ENCODE results near the gene BST1. TPM values are rescaled to one million over a fixed set of nuclear protein-coding genes. Genes with fewer than 3 reads are reported as not detected.
"Not testable (repeated sequence)": the region's sequence is repeated elsewhere in the genome, so short reads cannot be mapped to it uniquely, and the experiment has no call there.

Gene BST1
- total RNA-seq, 2 donors from 2014 or later: 8.7 to 11.0 TPM

DNA sequence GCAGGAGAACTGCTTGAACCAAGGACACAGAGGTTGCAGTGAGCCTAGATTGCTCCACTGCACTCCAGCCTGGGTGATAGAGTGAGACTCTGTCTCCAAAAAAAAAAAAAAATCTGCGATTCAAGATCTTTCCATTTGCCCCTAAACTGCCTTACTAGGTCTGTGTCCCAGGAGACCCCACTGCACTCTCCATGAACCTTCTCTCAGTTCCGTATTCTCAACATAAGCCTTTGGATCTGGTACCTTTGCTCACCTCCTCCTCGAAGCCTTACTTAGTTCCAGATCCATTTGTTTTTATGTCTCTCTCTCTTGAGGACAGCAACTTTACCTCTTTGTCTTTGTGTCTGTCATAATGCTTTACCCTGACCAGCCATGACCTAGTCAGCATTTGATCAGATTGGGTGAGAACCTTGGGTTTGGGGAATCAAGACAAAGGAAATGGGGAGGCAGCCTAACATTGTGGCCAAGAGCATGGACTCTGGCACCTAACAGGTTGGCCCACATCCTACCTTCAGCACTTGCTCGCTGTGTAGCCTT is 33.7 kb downstream of the BST1 start:
- no peak for DNase-seq
- intact Hi-C loops (cut with DNase I): no loop called here
- no peak for ATAC-seq

DNA sequence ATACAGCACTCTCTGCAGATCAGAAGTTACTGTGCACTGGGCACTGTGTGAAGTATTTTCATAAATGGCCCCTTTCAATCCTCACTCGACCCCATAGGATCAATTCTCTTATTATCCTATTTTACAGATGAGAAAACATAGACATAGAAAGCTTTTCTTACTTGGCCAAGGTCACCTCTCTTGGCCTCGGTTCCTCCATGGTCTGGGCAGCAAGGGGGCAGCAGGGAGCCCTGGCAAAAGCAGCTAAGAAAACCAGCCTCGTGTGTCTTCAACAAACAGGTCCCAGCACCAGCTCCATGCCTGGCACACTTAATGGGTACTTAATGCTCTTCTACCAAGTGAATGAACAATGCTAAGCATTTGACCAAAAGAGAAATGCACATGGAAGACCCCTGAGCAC is 34.4 kb downstream of the BST1 start:
- intact Hi-C loops (cut with DNase I): no loop called here

DNA sequence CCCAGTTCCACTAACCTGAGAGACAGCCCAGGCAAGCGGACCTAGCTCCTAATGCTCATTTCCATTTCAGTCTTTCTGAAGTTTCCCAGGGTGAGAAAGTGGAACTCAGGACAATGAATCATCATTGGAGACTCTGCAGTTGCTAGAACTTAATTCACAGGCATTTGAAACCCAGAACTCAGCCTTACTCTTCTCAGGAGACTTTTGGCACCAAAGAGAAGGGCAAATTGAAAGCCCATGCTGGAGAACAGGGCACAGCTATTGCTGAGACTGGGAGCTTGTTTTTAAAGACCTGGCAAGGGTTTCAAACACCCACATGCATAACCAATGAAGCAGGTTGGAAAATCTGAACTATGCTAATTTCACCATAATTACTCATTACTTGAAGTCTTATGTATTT is 36.0 kb downstream of the BST1 start:
- ATAC-seq: no peak
- intact Hi-C loops (cut with DNase I): no loop called here

More for the DNA sequence above, 34.4 kb downstream of the BST1 start:
- no peak for ATAC-seq
- no peak for DNase-seq

DNA sequence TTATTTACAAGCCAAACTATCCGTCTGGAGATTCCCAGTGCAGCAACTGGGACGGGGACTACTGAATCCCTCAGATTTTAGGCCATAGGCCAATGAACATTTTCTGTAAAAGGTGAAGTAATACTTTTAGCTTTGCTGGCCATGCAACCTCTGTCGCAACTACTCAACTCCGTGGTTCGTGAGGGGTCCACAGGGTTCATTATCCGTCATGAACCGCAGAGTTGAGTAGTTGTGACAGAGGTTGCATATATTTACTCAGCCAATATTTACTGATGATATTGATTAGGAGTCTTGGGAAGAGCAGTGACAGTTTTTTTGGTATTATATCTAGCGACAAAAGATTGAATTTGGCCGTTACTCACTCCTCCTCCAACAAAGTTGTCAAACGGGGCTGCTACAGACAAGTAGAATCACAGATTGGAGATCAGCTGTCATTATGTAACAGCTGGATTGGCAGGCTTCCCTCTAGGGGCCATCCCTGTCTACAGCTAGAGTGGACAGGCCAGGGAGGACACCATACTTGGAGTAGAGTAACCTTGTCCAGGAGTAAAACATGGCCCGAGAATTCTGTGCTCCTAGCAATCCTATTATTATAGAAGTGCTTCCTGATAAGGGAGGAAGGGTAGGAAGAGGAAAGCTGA is 38.0 kb downstream of the BST1 start:
- ATAC-seq: no peak
- no peak for DNase-seq
- intact Hi-C loops (cut with DNase I): no loop called here

More for the DNA sequence above, 36.0 kb downstream of the BST1 start:
- DNase-seq: no peak

DNA sequence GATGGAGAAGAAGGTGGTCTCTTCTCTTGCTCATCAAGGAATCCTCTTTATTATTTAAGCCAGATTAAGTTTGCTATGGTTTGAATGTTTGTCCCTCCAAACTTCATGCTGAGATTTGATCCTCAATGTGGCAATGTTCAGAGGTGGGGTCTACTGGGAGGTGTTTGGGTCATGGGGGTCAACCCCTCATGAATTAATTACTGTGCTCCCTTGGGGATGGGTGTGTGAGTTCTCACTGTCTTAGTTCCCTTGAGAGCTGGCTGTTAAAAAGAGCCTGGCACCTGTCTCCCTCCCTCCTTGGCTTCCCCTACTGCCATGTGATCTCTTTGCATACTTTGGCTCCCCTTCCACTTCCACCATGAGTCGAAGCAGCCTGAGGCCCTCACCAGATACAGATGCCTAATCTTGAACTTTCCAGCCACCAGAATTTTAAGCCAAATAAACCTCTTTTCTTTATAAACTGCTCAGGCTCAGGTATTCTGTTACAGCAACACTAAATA is 39.3 kb downstream of the BST1 start:
- ATAC-seq (no peak), DNase-seq (no peak)
- intact Hi-C loops (cut with DNase I): no loop called here

DNA sequence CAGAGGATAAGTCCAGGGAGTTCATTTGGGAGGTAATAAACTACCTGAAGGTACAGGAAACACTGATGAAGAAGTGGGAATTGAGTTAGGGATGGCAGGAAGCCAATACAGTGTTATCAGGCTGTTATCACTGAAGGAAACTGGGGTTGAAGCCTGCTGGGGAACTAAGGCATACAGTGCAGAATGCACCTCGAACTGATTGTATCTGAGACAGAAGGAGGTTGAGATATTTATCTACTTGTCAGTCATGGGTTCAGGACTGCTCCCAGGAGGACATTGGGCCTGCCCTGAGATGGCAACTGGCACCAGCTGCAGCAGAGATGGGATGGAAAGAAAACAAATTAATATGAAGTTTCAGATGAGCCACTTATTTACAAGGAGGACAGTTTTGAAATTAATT is 39.8 kb downstream of the BST1 start:
- ATAC-seq (no peak), DNase-seq (no peak)
- intact Hi-C loops (cut with DNase I): no loop called here

DNA sequence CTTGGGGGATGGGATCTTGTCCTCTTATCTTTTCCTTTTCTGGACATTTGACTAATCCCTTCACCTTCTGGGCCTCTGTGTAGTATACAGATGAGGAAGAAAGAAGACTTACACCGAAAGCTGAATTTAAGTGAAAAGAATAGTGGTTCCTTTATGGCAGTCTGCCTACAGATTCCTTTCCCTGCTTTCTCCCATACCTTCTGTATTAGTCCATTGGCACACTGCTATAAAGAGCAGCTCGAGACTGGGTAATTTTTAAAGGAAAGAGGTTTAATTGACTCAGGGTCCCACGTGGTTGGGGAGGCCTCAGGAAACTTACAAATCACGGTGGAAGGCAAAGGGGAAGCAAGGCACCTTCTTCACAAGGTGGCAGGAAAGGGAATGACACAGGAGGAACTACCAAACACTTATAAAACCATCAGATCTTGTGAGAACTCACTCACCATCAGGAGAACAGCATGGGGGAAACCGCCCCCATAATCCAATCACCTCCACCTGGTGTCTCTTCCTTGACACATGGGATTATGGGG is 41.2 kb downstream of the BST1 start:
- ATAC-seq (no peak), DNase-seq (no peak)
- intact Hi-C loops (cut with DNase I): no loop called here

DNA sequence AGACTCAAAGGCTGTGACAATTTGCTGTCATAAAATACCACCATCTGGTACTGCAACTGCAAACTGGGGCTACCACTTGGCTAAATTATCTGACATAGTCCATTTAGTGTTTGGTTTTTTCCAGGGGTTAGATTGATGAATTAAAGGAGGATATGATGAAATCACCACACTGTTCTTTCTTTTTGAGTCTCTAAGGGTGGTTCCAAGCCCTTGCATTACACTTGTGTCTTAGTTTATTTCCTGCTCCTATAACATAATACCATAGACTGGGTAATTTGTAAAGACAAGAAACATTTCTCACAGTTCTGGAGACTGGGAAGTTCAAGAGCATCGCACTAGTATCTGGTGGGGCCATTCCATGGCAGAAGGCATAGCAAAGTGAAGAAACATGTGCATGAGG is 43.2 kb downstream of the BST1 start:
- intact Hi-C loops (cut with DNase I): no loop called here
- DNase-seq (no peak), ATAC-seq (no peak)

DNA sequence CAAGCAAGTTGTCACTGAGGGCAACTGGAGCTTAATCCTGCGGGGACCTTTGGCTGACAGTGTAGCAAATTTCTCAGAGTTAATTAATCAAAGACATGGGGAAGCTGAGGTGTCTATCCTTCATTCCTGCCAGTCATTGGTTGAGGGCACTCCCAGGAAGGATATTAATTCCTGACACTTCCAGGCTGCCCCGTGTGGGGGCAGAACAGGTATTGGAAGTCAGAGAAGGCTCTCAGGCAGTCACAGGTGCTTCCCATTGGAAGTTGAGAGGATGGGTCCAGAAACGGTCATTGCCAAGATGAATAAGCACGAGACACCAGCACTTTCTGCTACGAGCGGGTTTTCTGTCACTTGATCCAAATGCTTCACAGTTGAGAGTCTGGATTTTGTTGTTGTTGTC is 46.1 kb downstream of the BST1 start:
- ATAC-seq (no peak), DNase-seq (no peak)
- intact Hi-C loops (cut with DNase I): no loop called here

DNA sequence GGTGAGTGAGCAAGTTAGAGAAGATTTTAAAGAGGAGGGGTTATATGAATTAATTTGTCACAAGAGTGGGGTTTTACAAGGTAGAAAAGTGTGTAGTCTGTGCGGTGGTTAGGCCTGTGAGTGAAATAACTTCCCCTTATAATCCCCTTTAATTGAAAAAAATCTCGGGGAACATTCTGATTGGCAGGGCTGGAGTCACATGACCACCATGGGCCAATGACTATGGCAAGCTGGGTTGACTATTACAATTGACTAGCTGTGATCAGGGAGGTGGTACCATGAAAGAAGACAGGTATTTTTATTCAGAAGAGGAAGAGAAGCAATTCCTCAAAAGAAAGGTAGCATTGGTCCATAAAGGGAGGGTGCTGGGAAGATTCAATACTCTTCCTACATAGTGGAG is 48.3 kb downstream of the BST1 start:
- ATAC-seq (no peak), DNase-seq (no peak)
- intact Hi-C loops (cut with DNase I): no loop called here

DNA sequence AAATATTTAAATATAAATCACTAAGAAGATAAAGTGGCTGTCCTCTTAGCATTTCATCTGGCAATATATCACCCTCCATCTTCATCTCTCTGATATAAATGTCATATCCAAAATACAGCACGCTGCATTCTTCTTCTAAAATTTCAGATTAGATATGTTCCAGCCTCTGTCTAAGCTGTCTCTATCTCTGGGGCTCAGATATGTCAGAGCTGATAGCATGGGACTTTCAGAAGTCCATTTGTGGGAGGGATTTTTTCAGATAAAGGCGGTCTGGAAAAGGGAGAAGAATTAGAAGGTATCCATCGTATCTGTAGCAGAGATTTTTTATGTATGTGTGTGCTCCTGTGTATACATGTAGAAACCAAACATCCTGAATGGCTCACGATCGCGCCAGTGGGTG is 50.2 kb downstream of the BST1 start:
- intact Hi-C loops (cut with DNase I): no loop called here
- no peak for DNase-seq
- no peak for ATAC-seq

DNA sequence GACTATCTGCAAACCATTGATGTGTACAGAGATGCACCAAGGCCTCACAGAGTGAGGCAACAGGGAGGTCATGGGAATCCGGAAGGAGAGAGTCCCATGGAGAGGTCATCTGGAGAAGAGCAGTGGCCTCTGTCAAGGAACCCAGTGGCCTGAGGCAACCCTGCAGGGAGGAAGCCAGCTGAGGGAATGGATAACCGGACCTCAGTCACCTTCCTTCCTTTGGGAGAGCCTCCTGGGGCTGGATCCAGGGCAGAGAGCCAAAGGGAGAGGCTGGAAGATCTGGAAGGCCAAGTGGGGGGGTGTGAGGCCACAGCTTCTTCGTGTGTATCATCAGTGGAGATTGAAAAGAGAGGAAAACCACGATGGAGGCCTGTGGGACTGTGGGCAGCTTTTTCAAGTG is 50.9 kb downstream of the BST1 start:
- DNase-seq (peak; percentile 72), ATAC-seq (peak; percentile 75 to 92)
- intact Hi-C loops (cut with DNase I): no loop called here

DNA sequence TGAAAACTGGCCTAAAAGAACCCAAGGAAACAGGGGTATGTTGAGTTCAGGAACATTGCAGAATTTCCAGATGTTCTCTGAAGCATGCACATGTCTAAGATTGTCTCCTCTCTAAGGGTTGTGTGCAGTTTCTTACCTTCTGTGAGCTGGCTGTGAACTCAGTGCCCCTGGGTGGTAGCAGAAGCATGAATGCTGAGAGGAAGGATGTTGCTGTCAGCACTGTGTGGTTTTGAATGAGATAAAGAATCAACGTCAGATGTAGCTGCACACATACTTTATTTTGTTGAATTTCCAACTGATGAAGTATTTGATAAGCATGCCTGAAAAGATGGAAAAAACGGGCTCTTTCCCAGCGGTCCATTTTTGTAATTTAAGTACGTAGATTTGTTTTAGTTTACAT is 51.5 kb downstream of the BST1 start:
- intact Hi-C loops (cut with DNase I): no loop called here
- DNase-seq (no peak), ATAC-seq (peak in 1 of 2 donors; percentile 50)

DNA sequence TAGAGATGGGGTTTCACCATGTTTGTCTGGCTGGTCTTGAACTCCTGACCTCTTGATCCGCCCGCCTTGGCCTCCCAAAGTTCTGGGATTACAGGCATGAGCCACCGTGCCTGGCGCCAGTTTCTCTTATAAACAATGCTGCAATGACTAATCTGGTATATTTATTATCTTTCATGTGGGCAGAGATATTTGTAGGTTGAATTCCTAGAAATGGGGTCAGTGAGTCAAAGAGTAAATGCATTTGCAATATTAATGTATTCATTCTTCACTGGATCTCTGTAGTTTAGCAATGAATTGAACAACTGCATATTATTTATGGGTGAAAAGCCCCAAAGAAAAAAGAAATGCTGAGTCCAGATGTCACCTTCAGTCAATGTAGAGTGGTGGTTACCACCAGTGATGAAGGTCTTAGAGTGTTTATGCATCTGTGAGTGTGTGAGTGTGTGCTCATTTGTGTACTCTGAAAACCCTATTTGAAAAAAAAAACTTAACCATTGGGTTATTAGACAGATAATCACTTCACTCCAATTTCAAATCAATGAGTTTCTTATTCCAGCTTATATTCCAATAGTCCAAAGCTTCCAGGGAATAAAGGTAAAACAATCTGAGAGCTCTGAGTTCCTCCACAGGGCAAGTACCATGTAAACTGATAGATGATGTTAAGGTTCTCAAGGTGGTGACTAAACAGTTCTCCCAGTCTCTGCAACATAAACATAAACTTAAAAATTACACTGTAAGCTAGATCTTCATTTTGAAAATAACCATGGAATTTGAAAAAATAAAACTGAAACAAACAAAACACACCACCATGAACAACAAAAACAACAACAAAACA is 52.7 kb downstream of the BST1 start:
- DNase-seq (no peak), ATAC-seq (no peak)
- intact Hi-C loops (cut with DNase I): no loop called here

DNA sequence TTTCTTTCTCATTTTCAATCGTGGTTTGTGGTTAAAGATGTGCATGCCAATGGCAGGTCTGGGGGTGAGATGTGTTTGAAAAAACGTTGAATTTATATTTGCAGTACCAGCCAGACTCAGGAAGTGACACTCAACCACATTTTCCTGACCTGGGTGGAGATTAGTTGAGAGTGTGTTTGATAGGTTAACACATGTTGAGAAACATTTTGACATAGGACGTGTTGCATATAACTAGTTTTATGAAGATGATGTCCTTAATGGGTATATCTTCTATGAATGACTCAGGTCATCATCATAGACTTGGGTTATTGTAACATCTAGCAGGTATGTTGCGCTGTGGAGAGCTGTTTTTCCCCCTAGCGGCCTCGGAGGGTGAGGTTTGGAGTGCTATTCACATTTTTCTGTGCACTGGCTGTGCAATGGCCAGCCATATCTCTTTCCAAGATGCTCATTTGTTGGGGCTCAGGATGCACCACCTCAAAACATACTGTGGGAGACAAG is 53.5 kb downstream of the BST1 start:
- intact Hi-C loops (cut with DNase I): no loop called here
- no peak for DNase-seq

DNA sequence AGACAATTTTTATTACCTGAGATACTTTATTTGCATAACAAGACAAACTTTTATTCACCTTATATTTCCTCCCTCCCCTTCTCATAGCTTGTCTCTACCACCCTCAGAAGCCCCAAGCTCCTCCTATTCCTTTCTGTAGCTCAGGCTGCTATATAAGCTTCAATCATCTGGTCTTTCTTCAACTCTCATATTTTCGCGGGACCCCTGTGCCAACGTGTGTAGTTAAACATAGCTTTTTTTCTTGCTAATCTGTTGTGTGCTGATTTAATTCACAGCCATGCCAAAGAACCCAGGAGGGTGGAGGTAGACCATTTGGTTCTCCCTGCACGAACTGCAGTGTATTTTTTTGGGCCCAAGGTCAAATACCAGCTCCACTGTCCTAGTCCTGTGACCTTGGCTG is 54.2 kb downstream of the BST1 start:
- DNase-seq (no peak), ATAC-seq (no peak)
- intact Hi-C loops (cut with DNase I): no loop called here

More for the DNA sequence above, 53.5 kb downstream of the BST1 start:
- peak; percentile 38 to 64 for ATAC-seq

DNA sequence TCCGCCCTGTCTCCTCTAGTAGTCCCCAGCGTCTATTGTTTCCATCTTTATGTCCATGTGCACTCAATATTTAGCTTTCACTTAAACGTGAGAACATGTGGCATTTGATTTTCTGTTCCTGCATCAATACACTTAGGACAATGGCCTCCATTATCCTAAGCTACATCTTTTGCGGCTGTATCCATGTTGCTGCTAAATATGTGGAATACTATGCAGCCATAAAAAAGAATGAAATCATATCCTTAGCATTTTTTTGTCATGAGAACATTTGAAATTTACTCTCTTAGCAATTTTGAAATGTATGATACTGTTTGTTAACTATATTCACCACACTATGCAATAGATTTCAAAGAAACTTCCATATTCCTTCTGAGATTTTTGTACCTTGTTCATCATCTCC is 55.4 kb downstream of the BST1 start:
- intact Hi-C loops (cut with DNase I): no loop called here
- no peak for ATAC-seq
- DNase-seq: no peak

DNA sequence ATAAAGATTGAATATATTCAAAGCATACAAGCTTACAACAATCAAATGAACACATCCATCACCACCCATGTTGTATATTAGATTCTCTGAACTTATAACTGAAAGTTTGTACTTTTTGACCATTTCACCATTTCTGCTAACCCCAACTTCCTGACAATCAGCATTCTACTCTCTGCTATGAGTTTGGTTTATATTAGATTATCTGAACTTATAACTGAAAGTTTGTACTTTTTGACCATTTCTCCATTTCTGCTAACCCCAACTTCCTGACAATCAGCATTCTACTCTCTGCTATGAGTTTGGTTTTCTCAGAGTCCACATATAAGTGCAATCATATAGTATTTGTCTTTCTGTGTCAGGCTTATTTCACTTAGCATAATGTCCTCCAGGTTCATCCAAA is 59.6 kb downstream of the BST1 start:
- intact Hi-C loops (cut with DNase I); ATAC-seq; DNase-seq: not testable (repeated sequence)

DNA sequence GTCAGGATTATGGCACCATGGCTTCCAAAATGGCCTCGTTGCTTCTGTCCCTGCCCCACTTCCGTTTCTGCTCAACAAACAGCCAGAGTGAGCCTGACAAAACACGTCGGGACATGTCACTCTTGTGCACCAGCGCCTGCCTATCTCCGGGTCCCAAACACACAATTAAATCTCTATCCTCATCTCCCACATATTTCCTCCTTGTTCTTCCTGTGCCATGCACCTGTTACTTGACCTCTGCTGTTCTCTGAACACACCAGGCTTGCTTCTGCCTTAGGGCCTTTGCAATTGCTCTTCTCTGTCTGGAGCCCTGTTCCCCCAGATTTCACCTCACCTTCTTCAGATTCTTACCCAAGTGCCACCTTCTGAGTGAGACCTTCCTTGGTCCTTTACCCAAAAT is 62.5 kb downstream of the BST1 start:
- DNase-seq (no peak), ATAC-seq (no peak)
- intact Hi-C loops (cut with DNase I): no loop called here

Measured in left cardiac atrium (tissue), 4 donors.